NB4 (cell line): ENCODE measurements around the gene C10orf143.

Experiments used
- CTCF ChIP-seq: IDR thresholded peaks from one replicate; pipeline ENCODE4 v1.5.1; 2012; ENCODE audit warnings: low read depth, low read length
- MAX ChIP-seq: IDR thresholded peaks from 2 replicates; pipeline ENCODE4 v1.6.1; 2011; ENCODE audit warnings: low read depth, low read length
- POLR2A ChIP-seq: IDR thresholded peaks from 2 replicates; pipeline ENCODE4 v1.6.1; 2011; ENCODE audit warnings: mild to moderate bottlenecking; ENCODE audit not compliant: insufficient read length; ENCODE audit errors: extremely low read depth

DNA sequence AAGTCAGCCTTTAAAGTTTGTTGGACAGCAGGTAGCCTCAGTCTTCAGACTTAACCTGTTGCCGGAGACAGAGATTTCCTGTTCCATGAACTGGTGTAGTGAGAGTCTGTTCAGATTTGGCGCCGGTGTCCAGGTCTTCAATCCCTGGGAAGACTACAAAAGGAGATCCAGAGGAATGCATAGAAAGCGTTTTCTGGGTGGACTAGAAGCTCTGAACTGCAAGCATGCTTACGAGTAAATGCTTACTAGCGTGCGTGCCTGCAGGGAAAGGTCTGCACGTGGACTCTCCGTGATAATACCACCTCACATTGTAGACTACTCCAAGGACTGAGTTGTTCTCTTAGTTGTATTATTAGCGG lies 26.4 kb upstream of the C10orf143 start:
- no peak for TF ChIP-seq CTCF
- no peak for TF ChIP-seq POLR2A
- TF ChIP-seq MAX: peak; percentile 76
